ENCODE data around the gene AUTS2. TPM values are rescaled to one million over a fixed set of nuclear protein-coding genes. Genes with fewer than 3 reads are reported as not detected.

The AUTS2 gene
- polyA plus RNA-seq, 1 donor (not counting 4 experiments of a cell fraction or from before 2014, with no cell fraction given) = 4.7 TPM

- TF ChIP-seq EZH2 (IDR thresholded peaks at IDR 0.05; ENCODE audit: low read length) = no peak
- no peak for TF ChIP-seq CTCF (optimal IDR thresholded peaks at IDR 0.05 in 1 of 3, IDR thresholded peaks at IDR 0.05 in 1 of 3, conservative IDR thresholded peaks at IDR 0.05 in 1 of 3; ENCODE audit: extremely low read depth in 1 of 3, insufficient read depth in 2 of 3, low read length in 3 of 3)
- H3K4me2 ChIP-seq (ENCODE audit: control insufficient read depth, extremely low read depth, insufficient read depth, low read depth, low read length) = no peak overlapping the region
- dilution Hi-C loops (cut with MboI; ENCODE audit: extremely low pct_ligation_motif_present, low sequenced_read_pairs) = no loop called here
- no peaks in the 10 kb centered on the region for H3K27me3 ChIP-seq (ENCODE audit: control insufficient read depth, extremely low read depth, insufficient read depth, low read length)
- no peaks in the 10 kb centered on the region for H3K79me2 ChIP-seq (ENCODE audit: control insufficient read depth, insufficient read depth, low read length)
- FAIRE-seq = no peak
- no peak overlapping the region for H2AFZ ChIP-seq (ENCODE audit: control insufficient read depth, low read length)
- no peaks in the 10 kb centered on the region for H3K9me3 ChIP-seq (ENCODE audit: control insufficient read depth, low read depth, low read length)
- H3K27ac ChIP-seq (ENCODE audit: control insufficient read depth, insufficient read depth, low read length) = no peak overlapping the region
- H3K9ac ChIP-seq (ENCODE audit: control insufficient read depth, extremely low read depth, insufficient read depth, low read length) = no peak overlapping the region
- no peaks in the 10 kb centered on the region for H3K4me1 ChIP-seq (ENCODE audit: control insufficient read depth, extremely low read depth, insufficient read depth, low read length)
- no peak for DNase-seq (ENCODE audit: low read depth, low spot score)
- no peaks in the 10 kb centered on the region for H3K36me3 ChIP-seq (ENCODE audit: control insufficient read depth in 2 of 2, extremely low read depth in 1 of 2, insufficient read depth in 2 of 2, low read length in 2 of 2)
- no peaks in the 10 kb centered on the region for H4K20me1 ChIP-seq (ENCODE audit: control insufficient read depth, extremely low read depth, insufficient read depth, low read length)
- H3K4me3 ChIP-seq (ENCODE audit: control insufficient read depth in 2 of 3, extremely low read depth in 1 of 3, insufficient read depth in 2 of 3, low read depth in 1 of 3, low read length in 3 of 3) = no peak overlapping the region
- no peaks in the 10 kb centered on the region for H3K9me1 ChIP-seq (ENCODE audit: control insufficient read depth, extremely low read depth, insufficient read depth, low read length)
Measured at GRCh38 chr7:70242826-70243225, 644.6 kb downstream of the AUTS2 start.

GRCh38 chr7:70243443-70243842, 645.2 kb downstream of the AUTS2 start:
- TF ChIP-seq CTCF (optimal IDR thresholded peaks at IDR 0.05 in 1 of 3, IDR thresholded peaks at IDR 0.05 in 1 of 3, conservative IDR thresholded peaks at IDR 0.05 in 1 of 3; ENCODE audit: extremely low read depth in 1 of 3, insufficient read depth in 2 of 3, low read length in 3 of 3) (no peak), EZH2 (IDR thresholded peaks at IDR 0.05; ENCODE audit: low read length) (no peak)
- FAIRE-seq (no peak), DNase-seq (ENCODE audit: low read depth, low spot score) (no peak)
- Histone ChIP-seq H3K9me1 (ENCODE audit: control insufficient read depth, extremely low read depth, insufficient read depth, low read length) (no peaks in the 10 kb centered on the region), H4K20me1 (ENCODE audit: control insufficient read depth, extremely low read depth, insufficient read depth, low read length) (no peaks in the 10 kb centered on the region), H3K9ac (ENCODE audit: control insufficient read depth, extremely low read depth, insufficient read depth, low read length) (no peak overlapping the region), H3K79me2 (ENCODE audit: control insufficient read depth, insufficient read depth, low read length) (no peaks in the 10 kb centered on the region), H3K4me2 (ENCODE audit: control insufficient read depth, extremely low read depth, insufficient read depth, low read depth, low read length) (no peak overlapping the region), H3K9me3 (ENCODE audit: control insufficient read depth, low read depth, low read length) (no peaks in the 10 kb centered on the region), H3K27ac (ENCODE audit: control insufficient read depth, insufficient read depth, low read length) (no peak overlapping the region), H3K27me3 (ENCODE audit: control insufficient read depth, extremely low read depth, insufficient read depth, low read length) (no peaks in the 10 kb centered on the region), H3K36me3 (ENCODE audit: control insufficient read depth in 2 of 2, extremely low read depth in 1 of 2, insufficient read depth in 2 of 2, low read length in 2 of 2) (no peaks in the 10 kb centered on the region), H3K4me3 (ENCODE audit: control insufficient read depth in 2 of 3, extremely low read depth in 1 of 3, insufficient read depth in 2 of 3, low read depth in 1 of 3, low read length in 3 of 3) (no peak overlapping the region), H2AFZ (ENCODE audit: control insufficient read depth, low read length) (no peak overlapping the region), H3K4me1 (ENCODE audit: control insufficient read depth, extremely low read depth, insufficient read depth, low read length) (no peaks in the 10 kb centered on the region)
- dilution Hi-C loops (cut with MboI; ENCODE audit: extremely low pct_ligation_motif_present, low sequenced_read_pairs) = no loop called here
